Peyer's patch (tissue), 4 donors: ENCODE measurements around the gene INSC.

ENCODE experiments used
- CTCF ChIP-seq, 6 experiments: fragments of 450-650 bp in 4 of 6; fragments of 200-600 bp in 2 of 6; sonication (generic) in 1 of 6; IDR thresholded peaks; one replicate each; pipeline ENCODE4 v1.5.1; 2017 to 2019; ENCODE audit warnings: antibody characterized with exemption in 6 of 6, mild to moderate bottlenecking in 3 of 6, moderate library complexity in 1 of 6
- POLR2A ChIP-seq, 2 donors: fragments of 450-650 bp; IDR thresholded peaks; one replicate each; pipeline ENCODE4 v1.5.1; 2017; ENCODE audit warnings: antibody characterized with exemption in 2 of 2, mild to moderate bottlenecking in 2 of 2, moderate library complexity in 2 of 2

DNA sequence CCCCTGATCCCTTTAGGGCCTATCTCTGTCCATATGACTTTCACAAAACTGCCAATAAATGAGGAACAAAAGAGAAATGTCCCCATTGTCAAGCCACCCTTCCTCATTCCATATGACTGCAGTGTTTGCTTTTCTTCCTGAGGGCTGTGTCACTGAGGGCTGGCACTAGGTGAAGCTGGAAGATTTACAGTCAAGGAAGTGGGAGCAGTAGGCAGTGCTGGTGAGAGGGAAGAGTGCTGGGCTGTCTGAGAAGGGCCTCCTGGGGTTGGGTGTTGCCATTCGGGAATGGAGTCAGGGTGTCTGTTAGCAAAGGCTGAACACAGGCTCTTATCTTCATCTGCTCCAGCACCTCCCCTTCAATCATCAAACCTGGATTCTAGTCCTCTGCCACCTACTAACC lies 30.9 kb downstream of the INSC start:
- TF ChIP-seq CTCF (IDR thresholded peaks at IDR 0.05): no peak
- no peak for TF ChIP-seq POLR2A (IDR thresholded peaks at IDR 0.05)
